Measurements from ENCODE around the gene SNAP25. TPM values are rescaled to one million over a fixed set of nuclear protein-coding genes. Genes with fewer than 3 reads are reported as not detected.

SNAP25 gene
- total RNA-seq, 1 donor from 2014 or later = 0.22 TPM

DNA sequence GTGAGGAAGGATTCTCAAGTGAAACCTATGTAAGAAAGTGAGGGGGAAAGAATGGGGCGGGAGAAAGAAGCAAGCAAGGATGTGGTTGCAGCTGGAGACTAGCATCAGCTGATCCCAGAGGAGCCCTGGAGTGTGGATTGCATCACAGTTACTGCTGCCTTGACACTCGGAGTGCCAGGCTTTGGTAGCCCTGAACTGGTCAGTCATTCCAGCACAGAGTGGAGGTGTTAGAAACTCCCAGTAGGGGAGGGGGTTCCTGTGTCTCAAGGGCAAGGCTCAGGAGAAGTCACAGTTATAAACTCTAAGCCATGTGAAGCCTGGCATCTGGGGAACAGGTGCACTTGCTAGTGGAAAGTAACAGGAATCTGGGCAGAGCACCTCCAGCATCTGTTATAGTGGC lies 23.5 kb downstream of the SNAP25 start:
- TF ChIP-seq, protein P1, sequence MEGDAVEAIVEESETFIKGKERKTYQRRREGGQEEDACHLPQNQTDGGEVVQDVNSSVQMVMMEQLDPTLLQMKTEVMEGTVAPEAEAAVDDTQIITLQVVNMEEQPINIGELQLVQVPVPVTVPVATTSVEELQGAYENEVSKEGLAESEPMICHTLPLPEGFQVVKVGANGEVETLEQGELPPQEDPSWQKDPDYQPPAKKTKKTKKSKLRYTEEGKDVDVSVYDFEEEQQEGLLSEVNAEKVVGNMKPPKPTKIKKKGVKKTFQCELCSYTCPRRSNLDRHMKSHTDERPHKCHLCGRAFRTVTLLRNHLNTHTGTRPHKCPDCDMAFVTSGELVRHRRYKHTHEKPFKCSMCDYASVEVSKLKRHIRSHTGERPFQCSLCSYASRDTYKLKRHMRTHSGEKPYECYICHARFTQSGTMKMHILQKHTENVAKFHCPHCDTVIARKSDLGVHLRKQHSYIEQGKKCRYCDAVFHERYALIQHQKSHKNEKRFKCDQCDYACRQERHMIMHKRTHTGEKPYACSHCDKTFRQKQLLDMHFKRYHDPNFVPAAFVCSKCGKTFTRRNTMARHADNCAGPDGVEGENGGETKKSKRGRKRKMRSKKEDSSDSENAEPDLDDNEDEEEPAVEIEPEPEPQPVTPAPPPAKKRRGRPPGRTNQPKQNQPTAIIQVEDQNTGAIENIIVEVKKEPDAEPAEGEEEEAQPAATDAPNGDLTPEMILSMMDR (IDR thresholded peaks at IDR 0.05; ENCODE audit: borderline replicate concordance) = no peak
- Histone ChIP-seq H3K36me3 (no peaks in the 10 kb centered on the region), H3K4me3 (no peak overlapping the region), H3K27me3 (ENCODE audit: low read depth) (no peaks in the 10 kb centered on the region), H3K9me3 (replicated peaks) (no peaks in the 10 kb centered on the region), H3K27ac (replicated peaks) (no peak overlapping the region), H3K4me1 (no peaks in the 10 kb centered on the region)
- intact Hi-C loops (cut with micrococcal nuclease) = no loop called here
- DNase-seq = no peak

DNA sequence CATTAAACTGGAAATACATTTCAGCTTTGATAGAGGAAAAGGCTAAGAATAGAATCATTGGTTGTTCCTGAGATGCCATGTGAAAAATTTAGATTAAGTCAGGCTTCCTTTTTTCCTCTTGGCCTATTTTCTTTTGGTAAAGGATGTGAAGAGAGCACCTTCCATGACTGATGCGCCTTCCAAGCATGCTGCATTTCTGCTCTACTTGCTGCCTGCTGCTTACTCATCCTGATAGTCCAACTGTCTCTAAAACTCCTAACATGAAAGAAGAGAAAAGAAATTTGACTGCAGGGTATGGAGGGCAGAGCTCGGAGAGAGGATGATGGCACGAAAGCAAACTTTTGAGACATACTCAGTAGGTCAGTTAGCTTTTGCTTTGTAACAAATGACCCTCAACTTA lies 28.8 kb downstream of the SNAP25 start:
- no peak for DNase-seq
- Histone ChIP-seq H3K27ac (replicated peaks) (no peak overlapping the region), H3K9me3 (replicated peaks) (no peaks in the 10 kb centered on the region), H3K27me3 (ENCODE audit: low read depth) (no peaks in the 10 kb centered on the region), H3K36me3 (no peaks in the 10 kb centered on the region), H3K4me3 (no peak overlapping the region), H3K4me1 (no peaks in the 10 kb centered on the region)
- TF ChIP-seq, protein P1 (IDR thresholded peaks at IDR 0.05; ENCODE audit: borderline replicate concordance) = no peak
- intact Hi-C loops (cut with micrococcal nuclease) = no loop called here

DNA sequence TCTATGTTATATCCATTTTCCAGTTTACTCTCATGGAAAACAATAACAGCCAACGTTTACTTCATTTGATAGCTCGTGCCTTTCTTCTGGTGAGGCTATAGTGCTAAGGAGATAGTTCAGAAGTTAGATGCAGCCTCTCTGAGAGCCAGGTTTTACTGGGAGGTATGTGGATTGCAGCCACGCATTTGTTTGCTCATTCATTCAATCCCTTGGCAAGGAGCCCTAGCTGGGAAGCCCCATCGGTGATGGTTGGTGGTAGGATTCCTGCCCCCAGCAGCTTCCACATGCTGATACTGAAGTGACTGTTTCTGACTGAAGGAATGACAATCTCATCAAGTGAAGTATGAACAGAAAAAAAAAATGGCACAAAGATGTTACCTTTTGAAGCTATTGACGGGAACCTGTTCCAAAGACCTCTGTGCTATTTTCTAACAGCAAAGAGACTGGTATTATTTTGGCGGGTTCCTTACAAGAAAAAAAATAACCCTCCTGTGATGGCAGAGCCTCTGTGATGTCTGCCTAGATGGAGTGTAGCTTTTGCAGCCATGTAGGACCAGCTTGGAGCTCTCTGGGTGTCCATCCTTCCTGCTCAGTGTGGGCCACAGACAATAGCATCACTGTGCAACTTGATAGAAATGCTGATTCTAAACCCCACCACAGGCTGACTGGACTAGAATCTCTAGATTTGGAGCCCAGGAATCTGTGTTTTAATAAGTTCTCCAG lies 30.6 kb downstream of the SNAP25 start:
- H3K27ac ChIP-seq (replicated peaks) = no peak overlapping the region
- H3K4me1 ChIP-seq = no peaks in the 10 kb centered on the region
- intact Hi-C loops (cut with micrococcal nuclease) = no loop called here
- DNase-seq = no peak
- H3K9me3 ChIP-seq (replicated peaks) = no peaks in the 10 kb centered on the region
- TF ChIP-seq, protein P1 (IDR thresholded peaks at IDR 0.05; ENCODE audit: borderline replicate concordance) = no peak
- H3K36me3 ChIP-seq = no peaks in the 10 kb centered on the region
- H3K27me3 ChIP-seq (ENCODE audit: low read depth) = peaks cover 1% of the 10 kb centered on the region
- H3K4me3 ChIP-seq = no peak overlapping the region

DNA sequence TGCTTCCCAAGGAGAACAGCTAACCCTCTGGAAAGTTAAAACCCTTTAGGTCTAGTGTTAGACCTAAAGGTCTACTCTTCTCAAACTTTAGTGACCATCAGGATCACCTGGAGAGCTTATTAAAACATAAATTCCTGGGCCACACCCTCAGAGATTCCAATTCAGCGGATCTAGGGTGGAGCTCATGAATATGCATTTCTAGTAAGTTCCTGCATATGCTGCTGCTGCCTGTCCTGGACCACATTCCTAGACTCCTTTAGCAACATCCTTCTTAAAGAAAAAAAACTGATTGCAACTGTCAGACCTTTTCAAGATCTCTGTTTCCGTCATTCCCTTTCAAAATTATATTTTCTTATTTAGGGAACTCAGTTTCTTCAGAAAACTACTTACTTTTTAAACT lies 31.2 kb downstream of the SNAP25 start:
- Histone ChIP-seq H3K27ac (replicated peaks) (no peak overlapping the region), H3K9me3 (replicated peaks) (no peaks in the 10 kb centered on the region), H3K4me1 (no peaks in the 10 kb centered on the region), H3K27me3 (ENCODE audit: low read depth) (peaks cover 7% of the 10 kb centered on the region), H3K36me3 (no peaks in the 10 kb centered on the region), H3K4me3 (no peak overlapping the region)
- no peak for DNase-seq
- TF ChIP-seq, protein P1 (IDR thresholded peaks at IDR 0.05; ENCODE audit: borderline replicate concordance) = no peak
- intact Hi-C loops (cut with micrococcal nuclease) = no loop called here

DNA sequence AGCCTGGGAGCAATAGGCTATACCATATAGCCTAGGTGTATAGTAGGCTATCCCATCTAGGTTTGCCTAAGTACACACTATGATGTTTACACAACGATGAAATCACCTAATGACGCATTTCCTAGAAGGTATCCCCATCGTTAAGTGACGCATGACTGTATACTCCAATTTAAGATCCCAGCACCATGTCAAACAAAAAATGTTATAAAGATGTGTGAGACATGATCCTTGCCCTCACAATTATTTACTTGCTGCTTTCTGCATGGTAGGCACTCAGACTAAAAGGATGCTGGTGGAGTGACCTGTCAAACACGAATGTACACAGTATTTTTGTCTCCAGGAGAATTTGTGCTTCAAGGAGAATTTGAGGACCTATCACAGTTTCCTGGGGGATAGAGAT lies 32.3 kb downstream of the SNAP25 start:
- Histone ChIP-seq H3K4me3 (no peak overlapping the region), H3K27ac (replicated peaks) (no peak overlapping the region), H3K36me3 (no peaks in the 10 kb centered on the region), H3K27me3 (ENCODE audit: low read depth) (peaks cover 7% of the 10 kb centered on the region), H3K4me1 (no peaks in the 10 kb centered on the region), H3K9me3 (replicated peaks) (no peaks in the 10 kb centered on the region)
- intact Hi-C loops (cut with micrococcal nuclease) = no loop called here
- TF ChIP-seq, protein P1 (IDR thresholded peaks at IDR 0.05; ENCODE audit: borderline replicate concordance) = no peak
- DNase-seq = no peak

Data from left ventricle myocardium inferior (tissue), 1 donor.